Nephron (organoid): ENCODE data around the gene ADCY1.

Source experiments
- H3K27ac Mint-ChIP-seq, 3 experiments: 2 replicates each; pipeline ENCODE4 v1.8.0; 2020; ENCODE audit warnings: mixed read lengths in 3 of 3, mild to moderate bottlenecking in 2 of 3, moderate library complexity in 1 of 3
- H3K27me3 Mint-ChIP-seq: 2 replicates; pipeline ENCODE4 v1.8.0; 2021; ENCODE audit warnings: low read depth, mild to moderate bottlenecking, moderate library complexity, mixed read lengths
- H3K36me3 Mint-ChIP-seq: 2 replicates; pipeline ENCODE4 v1.8.0; 2020; ENCODE audit warnings: low read depth, mixed read lengths
- H3K4me1 Mint-ChIP-seq: 2 replicates; pipeline ENCODE4 v1.8.0; 2020; ENCODE audit warnings: mixed read lengths
- H3K4me3 Mint-ChIP-seq, 3 experiments: 2 replicates each; pipeline ENCODE4 v1.8.0; 2020; ENCODE audit warnings: mild to moderate bottlenecking in 3 of 3, mixed read lengths in 3 of 3, moderate library complexity in 2 of 3
- H3K9me3 Mint-ChIP-seq: 2 replicates; pipeline ENCODE4 v1.8.0; 2020; ENCODE audit warnings: mixed read lengths
- TF ChIP-seq, protein P1 (sequence below), 3 experiments: fragments of 200-600 bp; sonication (generic); IDR thresholded peaks; one replicate each; pipeline ENCODE4 v1.5.0; 2021; ENCODE audit warnings: antibody characterized with exemption in 3 of 3; ENCODE audit not compliant: unreplicated experiment in 3 of 3

The ADCY1 gene

DNA sequence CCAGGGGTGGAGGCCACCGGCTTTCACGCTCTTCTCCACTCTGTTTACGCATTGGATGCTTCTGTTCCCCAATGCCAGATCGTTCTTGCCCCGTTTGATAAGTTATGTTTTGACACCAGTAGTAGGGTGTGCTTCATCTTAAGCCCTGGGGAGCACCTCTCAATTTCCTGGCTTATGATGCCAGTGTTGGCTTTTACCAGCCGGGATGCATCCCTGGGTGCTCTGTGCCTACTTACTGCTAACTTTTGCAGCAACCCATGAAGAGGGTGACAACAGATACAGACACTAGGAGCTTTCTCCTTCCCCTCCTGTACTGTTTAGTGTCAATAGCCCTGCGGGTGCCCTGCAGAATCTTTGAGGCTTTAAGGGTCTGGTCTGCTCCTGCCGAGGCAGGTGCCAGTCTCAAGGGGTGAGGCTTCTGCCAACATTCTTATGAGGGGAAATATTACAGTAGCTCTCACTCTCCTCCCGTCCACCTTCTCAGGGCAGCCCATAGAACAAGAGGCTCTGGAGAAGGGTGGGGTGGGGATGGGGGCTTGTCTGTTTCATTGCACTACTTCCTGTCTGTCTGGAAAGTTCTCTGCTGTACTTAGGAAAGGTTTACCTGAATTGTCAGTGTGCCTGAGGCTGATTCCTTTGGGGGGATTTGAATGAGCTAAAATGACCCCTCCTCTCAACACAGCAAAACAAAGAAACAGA lies 23.3 kb downstream of the ADCY1 start:
- Mint-ChIP-seq H3K27ac (no peak overlapping the region), H3K4me3 (no peak overlapping the region), H3K27me3 (peaks cover 4% of the 10 kb centered on the region), H3K4me1 (peaks cover 4% of the 10 kb centered on the region), H3K9me3 (no peaks in the 10 kb centered on the region), H3K36me3 (no peaks in the 10 kb centered on the region)
- TF ChIP-seq, protein P1, sequence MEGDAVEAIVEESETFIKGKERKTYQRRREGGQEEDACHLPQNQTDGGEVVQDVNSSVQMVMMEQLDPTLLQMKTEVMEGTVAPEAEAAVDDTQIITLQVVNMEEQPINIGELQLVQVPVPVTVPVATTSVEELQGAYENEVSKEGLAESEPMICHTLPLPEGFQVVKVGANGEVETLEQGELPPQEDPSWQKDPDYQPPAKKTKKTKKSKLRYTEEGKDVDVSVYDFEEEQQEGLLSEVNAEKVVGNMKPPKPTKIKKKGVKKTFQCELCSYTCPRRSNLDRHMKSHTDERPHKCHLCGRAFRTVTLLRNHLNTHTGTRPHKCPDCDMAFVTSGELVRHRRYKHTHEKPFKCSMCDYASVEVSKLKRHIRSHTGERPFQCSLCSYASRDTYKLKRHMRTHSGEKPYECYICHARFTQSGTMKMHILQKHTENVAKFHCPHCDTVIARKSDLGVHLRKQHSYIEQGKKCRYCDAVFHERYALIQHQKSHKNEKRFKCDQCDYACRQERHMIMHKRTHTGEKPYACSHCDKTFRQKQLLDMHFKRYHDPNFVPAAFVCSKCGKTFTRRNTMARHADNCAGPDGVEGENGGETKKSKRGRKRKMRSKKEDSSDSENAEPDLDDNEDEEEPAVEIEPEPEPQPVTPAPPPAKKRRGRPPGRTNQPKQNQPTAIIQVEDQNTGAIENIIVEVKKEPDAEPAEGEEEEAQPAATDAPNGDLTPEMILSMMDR (IDR thresholded peaks at IDR 0.05; ENCODE audit: unreplicated experiment in 3 of 3): no peak

- no peak overlapping the region for H3K27ac Mint-ChIP-seq
- TF ChIP-seq, protein P1 (IDR thresholded peaks at IDR 0.05; ENCODE audit: unreplicated experiment in 3 of 3): no peak
- peaks cover 4% of the 10 kb centered on the region for H3K4me1 Mint-ChIP-seq
- no peaks in the 10 kb centered on the region for H3K36me3 Mint-ChIP-seq
- H3K9me3 Mint-ChIP-seq: no peaks in the 10 kb centered on the region
- H3K4me3 Mint-ChIP-seq: no peak overlapping the region
- peaks cover 1% of the 10 kb centered on the region for H3K27me3 Mint-ChIP-seq
Measured at GRCh38 chr7:45598886-45599520, 24.8 kb downstream of the ADCY1 start.

- peaks cover 4% of the 10 kb centered on the region for H3K4me1 Mint-ChIP-seq
- H3K27ac Mint-ChIP-seq: no peak overlapping the region
Measured at GRCh38 chr7:45599851-45600706, 25.9 kb downstream of the ADCY1 start.

DNA sequence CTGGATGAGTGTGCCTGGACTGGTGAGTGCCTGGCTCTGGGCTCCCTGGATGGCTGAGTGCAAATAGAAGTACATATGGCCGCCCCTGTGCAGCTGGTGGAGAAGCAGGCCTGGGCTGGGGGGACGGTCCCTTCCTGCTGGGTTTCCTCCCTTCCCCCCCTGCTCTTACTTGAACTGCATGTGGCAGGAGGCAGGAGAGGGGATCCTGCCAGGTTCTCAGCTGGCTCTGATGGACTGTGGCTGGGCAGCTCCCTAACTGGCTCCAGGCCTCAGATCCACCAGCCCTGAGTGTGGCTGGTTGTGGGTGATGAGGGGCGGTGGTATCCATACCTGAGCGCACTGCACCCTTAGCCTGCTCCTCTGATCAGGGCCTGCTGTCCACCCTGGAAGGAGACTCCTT lies 26.9 kb downstream of the ADCY1 start:
- no peaks in the 10 kb centered on the region for H3K27me3 Mint-ChIP-seq
- no peaks in the 10 kb centered on the region for H3K4me1 Mint-ChIP-seq
- H3K4me3 Mint-ChIP-seq: no peak overlapping the region
- H3K36me3 Mint-ChIP-seq: no peaks in the 10 kb centered on the region
- TF ChIP-seq, protein P1 (IDR thresholded peaks at IDR 0.05; ENCODE audit: unreplicated experiment in 3 of 3): no peak
- H3K27ac Mint-ChIP-seq: no peak overlapping the region
- peaks cover 6% of the 10 kb centered on the region for H3K9me3 Mint-ChIP-seq

More at GRCh38 chr7:45599851-45600706, 25.9 kb downstream of the ADCY1 start:
- Mint-ChIP-seq H3K4me3 (no peak overlapping the region), H3K36me3 (no peaks in the 10 kb centered on the region), H3K27me3 (no peaks in the 10 kb centered on the region), H3K9me3 (peaks cover 1% of the 10 kb centered on the region)
- TF ChIP-seq, protein P1 (IDR thresholded peaks at IDR 0.05; ENCODE audit: unreplicated experiment in 3 of 3): no peak

GRCh38 chr7:45601816-45602540 lies 27.8 kb downstream of the ADCY1 start:
- no peak overlapping the region for H3K27ac Mint-ChIP-seq
- H3K27me3 Mint-ChIP-seq: no peaks in the 10 kb centered on the region
- H3K4me1 Mint-ChIP-seq: no peaks in the 10 kb centered on the region
- TF ChIP-seq, protein P1 (IDR thresholded peaks at IDR 0.05; ENCODE audit: unreplicated experiment in 3 of 3): no peak
- H3K4me3 Mint-ChIP-seq: no peak overlapping the region
- no peaks in the 10 kb centered on the region for H3K36me3 Mint-ChIP-seq
- H3K9me3 Mint-ChIP-seq: peaks cover 10% of the 10 kb centered on the region
